HEK293 (cell line): ENCODE data around the gene SLC35G2.

ENCODE experiments used
- GLI2 ChIP-seq: fragments of 450-650 bp; formaldehyde crosslinking; IDR thresholded peaks from 2 replicates; pipeline ENCODE4; 2017; ENCODE audit warnings: missing biosample characterization, missing genetic modification characterization, low read depth, borderline replicate concordance
- GLI4 ChIP-seq: fragments of 450-650 bp; formaldehyde crosslinking; IDR thresholded peaks from 2 replicates; pipeline ENCODE4 v1.5.1; 2016; ENCODE audit warnings: missing biosample characterization, missing genetic modification characterization
- GLIS1 ChIP-seq: fragments of 450-650 bp; formaldehyde crosslinking; IDR thresholded peaks from 2 replicates; pipeline ENCODE4 v1.5.1; 2016; ENCODE audit warnings: missing biosample characterization, missing genetic modification characterization
- KLF16 ChIP-seq: fragments of 450-650 bp; formaldehyde crosslinking; IDR thresholded peaks from 2 replicates; pipeline ENCODE4 v1.5.1; 2017; ENCODE audit warnings: missing biosample characterization, missing genetic modification characterization
- KLF17 ChIP-seq: fragments of 450-650 bp; formaldehyde crosslinking; IDR thresholded peaks from 2 replicates; pipeline ENCODE4 v1.5.1; 2016; ENCODE audit warnings: missing biosample characterization, missing genetic modification characterization
- KLF9 ChIP-seq: fragments of 450-650 bp; formaldehyde crosslinking; IDR thresholded peaks from 2 replicates; pipeline ENCODE4 v1.5.1; 2016; ENCODE audit warnings: missing biosample characterization, missing genetic modification characterization, low read depth
- MYNN ChIP-seq: fragments of 450-650 bp; formaldehyde crosslinking; IDR thresholded peaks from 2 replicates; pipeline ENCODE4 v1.5.1; 2016; ENCODE audit warnings: missing biosample characterization, missing genetic modification characterization, borderline replicate concordance
- OSR2 ChIP-seq: fragments of 450-650 bp; formaldehyde crosslinking; IDR thresholded peaks from 2 replicates; pipeline ENCODE4 v1.5.1; 2016; ENCODE audit warnings: missing biosample characterization, missing genetic modification characterization
- REPIN1 ChIP-seq: fragments of 450-650 bp; formaldehyde crosslinking; IDR thresholded peaks from 2 replicates; pipeline ENCODE4 v1.5.1; 2017; ENCODE audit warnings: missing biosample characterization, missing genetic modification characterization, low read depth
- SCRT1 ChIP-seq: fragments of 450-650 bp; formaldehyde crosslinking; IDR thresholded peaks from 2 replicates; pipeline ENCODE4 v1.5.1; 2016; ENCODE audit warnings: missing biosample characterization, missing genetic modification characterization, borderline replicate concordance
- SETDB1 ChIP-seq: IDR thresholded peaks from one replicate; pipeline ENCODE4 v1.6.1; 2017; ENCODE audit warnings: mild to moderate bottlenecking, low read length, moderate library complexity, mixed read lengths; ENCODE audit not compliant: insufficient read length
- SP7 ChIP-seq: fragments of 450-650 bp; formaldehyde crosslinking; IDR thresholded peaks from 2 replicates; pipeline ENCODE4 v1.5.1; 2016; ENCODE audit warnings: missing biosample characterization, missing genetic modification characterization
- ZBTB21 ChIP-seq: fragments of 450-650 bp; formaldehyde crosslinking; IDR thresholded peaks from 2 replicates; pipeline ENCODE4 v1.5.1; 2017; ENCODE audit warnings: missing biosample characterization, missing genetic modification characterization
- ZBTB7A ChIP-seq: fragments of 450-650 bp; formaldehyde crosslinking; IDR thresholded peaks from 2 replicates; pipeline ENCODE4 v1.5.1; 2016; ENCODE audit warnings: low read depth, missing biosample characterization, missing genetic modification characterization
- ZFP37 ChIP-seq: fragments of 450-650 bp; formaldehyde crosslinking; IDR thresholded peaks from 2 replicates; pipeline ENCODE4 v1.5.1; 2016; ENCODE audit warnings: missing biosample characterization, missing genetic modification characterization
- ZFP69B ChIP-seq: fragments of 450-650 bp; formaldehyde crosslinking; IDR thresholded peaks from 2 replicates; pipeline ENCODE4 v1.5.1; 2016; ENCODE audit warnings: missing biosample characterization, missing genetic modification characterization
- ZNF169 ChIP-seq: fragments of 450-650 bp; formaldehyde crosslinking; IDR thresholded peaks from 2 replicates; pipeline ENCODE4 v1.5.1; 2016; ENCODE audit warnings: missing biosample characterization, missing genetic modification characterization
- ZNF211 ChIP-seq: fragments of 450-650 bp; formaldehyde crosslinking; IDR thresholded peaks from 2 replicates; pipeline ENCODE4 v1.5.1; 2016; ENCODE audit warnings: low read depth, missing biosample characterization, missing genetic modification characterization
- ZNF221 ChIP-seq: fragments of 450-650 bp; formaldehyde crosslinking; IDR thresholded peaks from 2 replicates; pipeline ENCODE4 v1.5.1; 2017; ENCODE audit warnings: missing biosample characterization, missing genetic modification characterization, borderline replicate concordance
- ZNF239 ChIP-seq: fragments of 450-650 bp; formaldehyde crosslinking; IDR thresholded peaks from 2 replicates; pipeline ENCODE4 v1.5.1; 2016; ENCODE audit warnings: missing biosample characterization, missing genetic modification characterization
- ZNF266 ChIP-seq: fragments of 450-650 bp; formaldehyde crosslinking; IDR thresholded peaks from 2 replicates; pipeline ENCODE4 v1.5.1; 2016; ENCODE audit warnings: missing biosample characterization, missing genetic modification characterization, low read depth
- ZNF292 ChIP-seq: fragments of 450-650 bp; formaldehyde crosslinking; IDR thresholded peaks from 2 replicates; pipeline ENCODE4 v1.5.1; 2016; ENCODE audit warnings: low read depth, missing biosample characterization, missing genetic modification characterization, borderline replicate concordance
- ZNF350 ChIP-seq: fragments of 450-650 bp; formaldehyde crosslinking; IDR thresholded peaks from 2 replicates; pipeline ENCODE4 v1.5.0; 2017; ENCODE audit warnings: missing biosample characterization, mild to moderate bottlenecking, missing genetic modification characterization
- ZNF398 ChIP-seq: fragments of 450-650 bp; formaldehyde crosslinking; IDR thresholded peaks from 2 replicates; pipeline ENCODE4 v1.5.1; 2017; ENCODE audit warnings: missing biosample characterization, missing genetic modification characterization
- ZNF48 ChIP-seq: fragments of 450-650 bp; formaldehyde crosslinking; IDR thresholded peaks from 2 replicates; pipeline ENCODE4 v1.5.1; 2016; ENCODE audit warnings: missing biosample characterization, missing genetic modification characterization
- ZNF521 ChIP-seq: fragments of 450-650 bp; formaldehyde crosslinking; IDR thresholded peaks from 2 replicates; pipeline ENCODE4 v1.5.1; 2017; ENCODE audit warnings: missing biosample characterization, mild to moderate bottlenecking, missing genetic modification characterization
- ZNF629 ChIP-seq: fragments of 450-650 bp; formaldehyde crosslinking; IDR thresholded peaks from 2 replicates; pipeline ENCODE4 v1.5.1; 2017; ENCODE audit warnings: missing biosample characterization, missing genetic modification characterization
- ZNF692 ChIP-seq: fragments of 450-650 bp; formaldehyde crosslinking; IDR thresholded peaks from 2 replicates; pipeline ENCODE4 v1.5.1; 2016; ENCODE audit warnings: missing biosample characterization, missing genetic modification characterization
- ZNF747 ChIP-seq: fragments of 450-650 bp; formaldehyde crosslinking; IDR thresholded peaks from 2 replicates; pipeline ENCODE4 v1.5.1; 2016; ENCODE audit warnings: missing biosample characterization, missing genetic modification characterization
- ZNF785 ChIP-seq: fragments of 450-650 bp; formaldehyde crosslinking; IDR thresholded peaks from 2 replicates; pipeline ENCODE4 v1.5.1; 2016; ENCODE audit warnings: missing biosample characterization, missing genetic modification characterization
- ZNF792 ChIP-seq: fragments of 450-650 bp; formaldehyde crosslinking; IDR thresholded peaks from 2 replicates; pipeline ENCODE4 v1.5.1; 2016; ENCODE audit warnings: missing biosample characterization, missing genetic modification characterization
- ZSCAN5A ChIP-seq: fragments of 450-650 bp; formaldehyde crosslinking; IDR thresholded peaks from 2 replicates; pipeline ENCODE4 v1.5.1; 2016; ENCODE audit warnings: missing biosample characterization, missing genetic modification characterization
- TF ChIP-seq, protein P1 (sequence below): fragments of 450-650 bp; formaldehyde crosslinking; IDR thresholded peaks from 2 replicates; pipeline ENCODE4 v1.5.1; 2017; ENCODE audit warnings: missing biosample characterization, missing genetic modification characterization
- TF ChIP-seq, protein P2 (sequence below): fragments of 450-650 bp; formaldehyde crosslinking; IDR thresholded peaks from 2 replicates; pipeline ENCODE4 v1.5.1; 2016; ENCODE audit warnings: missing biosample characterization, missing genetic modification characterization

Gene SLC35G2

DNA sequence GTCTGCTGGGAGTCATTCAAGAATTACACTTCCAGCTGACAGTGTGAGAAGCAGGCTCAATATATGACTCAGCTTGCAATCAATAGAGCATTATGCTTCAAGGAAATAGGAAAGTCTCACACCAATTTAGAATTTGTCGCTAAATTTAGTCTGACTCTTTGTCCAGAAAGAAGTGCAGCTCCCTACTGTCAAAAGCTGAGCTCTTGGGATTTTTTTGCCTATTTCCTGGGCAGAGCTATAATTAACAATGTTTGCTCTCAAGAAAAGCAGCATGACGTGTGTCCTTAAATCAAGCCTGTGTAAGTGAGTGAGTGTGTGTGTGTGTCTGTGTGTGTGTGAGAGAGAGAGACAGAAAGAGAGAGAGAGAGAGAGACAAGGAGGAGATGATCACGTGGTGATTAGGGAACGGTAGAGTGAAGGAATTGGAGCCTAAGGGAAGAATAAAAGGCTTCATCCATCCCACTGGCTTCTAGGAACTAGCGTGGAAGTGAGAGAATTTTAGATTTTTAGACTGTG, 16.4 kb upstream of the SLC35G2 start (continued):
- TF ChIP-seq ZNF792 (tag by site-specific recombination) (no peak; the same call in 1 of the 2 replicates), ZBTB21 (peak; percentile 95), ZNF292 (no peak), REPIN1 (tag by site-specific recombination) (no peak), ZNF169 (tag by site-specific recombination) (no peak), ZNF48 (tag by site-specific recombination) (no peak), GLI2 (tag by site-specific recombination) (no peak), KLF16 (peak; percentile 78; the same call in 1 of the 2 replicates), ZNF350 (no peak), ZNF398 (tag by site-specific recombination) (peak; percentile 96), GLIS1 (tag by site-specific recombination) (no peak), SP7 (tag by site-specific recombination) (peak; percentile 100), ZBTB7A (peak; percentile 74; the same call in 1 of the 2 replicates), ZNF239 (tag by site-specific recombination) (no peak), ZFP69B (peak; percentile 76), MYNN (tag by site-specific recombination) (0 out of 2 replicates have a peak, but pooled peaks have one; percentile 78), KLF9 (tag by site-specific recombination) (no peak), ZFP37 (tag by site-specific recombination) (peak; percentile 93), GLI4 (tag by site-specific recombination) (peak; percentile 89), ZNF785 (peak; percentile 67; the same call in 1 of the 2 replicates), ZNF211 (tag by site-specific recombination) (no peak), ZNF221 (no peak), SCRT1 (tag by site-specific recombination) (no peak), ZNF629 (tag by site-specific recombination) (peak; percentile 87), KLF17 (no peak; the same call in 1 of the 2 replicates), SETDB1 (no peak), ZNF266 (no peak), OSR2 (tag by site-specific recombination) (peak; percentile 47; the same call in 1 of the 2 replicates), ZNF521 (no peak), ZSCAN5A (tag by site-specific recombination) (no peak), ZNF692 (tag by site-specific recombination) (peak; percentile 93), ZNF747 (tag by site-specific recombination) (no peak)
- TF ChIP-seq, protein P1, sequence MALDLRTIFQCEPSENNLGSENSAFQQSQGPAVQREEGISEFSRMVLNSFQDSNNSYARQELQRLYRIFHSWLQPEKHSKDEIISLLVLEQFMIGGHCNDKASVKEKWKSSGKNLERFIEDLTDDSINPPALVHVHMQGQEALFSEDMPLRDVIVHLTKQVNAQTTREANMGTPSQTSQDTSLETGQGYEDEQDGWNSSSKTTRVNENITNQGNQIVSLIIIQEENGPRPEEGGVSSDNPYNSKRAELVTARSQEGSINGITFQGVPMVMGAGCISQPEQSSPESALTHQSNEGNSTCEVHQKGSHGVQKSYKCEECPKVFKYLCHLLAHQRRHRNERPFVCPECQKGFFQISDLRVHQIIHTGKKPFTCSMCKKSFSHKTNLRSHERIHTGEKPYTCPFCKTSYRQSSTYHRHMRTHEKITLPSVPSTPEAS (tag by site-specific recombination) = peak; percentile 93
- TF ChIP-seq, protein P2, sequence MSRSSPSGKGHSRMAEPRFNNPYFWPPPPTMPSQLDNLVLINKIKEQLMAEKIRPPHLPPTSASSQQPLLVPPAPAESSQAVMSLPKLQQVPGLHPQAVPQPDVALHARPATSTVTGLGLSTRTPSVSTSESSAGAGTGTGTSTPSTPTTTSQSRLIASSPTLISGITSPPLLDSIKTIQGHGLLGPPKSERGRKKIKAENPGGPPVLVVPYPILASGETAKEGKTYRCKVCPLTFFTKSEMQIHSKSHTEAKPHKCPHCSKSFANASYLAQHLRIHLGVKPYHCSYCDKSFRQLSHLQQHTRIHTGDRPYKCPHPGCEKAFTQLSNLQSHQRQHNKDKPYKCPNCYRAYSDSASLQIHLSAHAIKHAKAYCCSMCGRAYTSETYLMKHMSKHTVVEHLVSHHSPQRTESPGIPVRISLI (tag by site-specific recombination) = peak; percentile 76
